ENCODE measurements around the gene ZP1. TPM values are rescaled to one million over a fixed set of nuclear protein-coding genes. Genes with fewer than 3 reads are reported as not detected.

Gene ZP1
- total RNA-seq, 1 donor from 2014 or later = not detected

DNA sequence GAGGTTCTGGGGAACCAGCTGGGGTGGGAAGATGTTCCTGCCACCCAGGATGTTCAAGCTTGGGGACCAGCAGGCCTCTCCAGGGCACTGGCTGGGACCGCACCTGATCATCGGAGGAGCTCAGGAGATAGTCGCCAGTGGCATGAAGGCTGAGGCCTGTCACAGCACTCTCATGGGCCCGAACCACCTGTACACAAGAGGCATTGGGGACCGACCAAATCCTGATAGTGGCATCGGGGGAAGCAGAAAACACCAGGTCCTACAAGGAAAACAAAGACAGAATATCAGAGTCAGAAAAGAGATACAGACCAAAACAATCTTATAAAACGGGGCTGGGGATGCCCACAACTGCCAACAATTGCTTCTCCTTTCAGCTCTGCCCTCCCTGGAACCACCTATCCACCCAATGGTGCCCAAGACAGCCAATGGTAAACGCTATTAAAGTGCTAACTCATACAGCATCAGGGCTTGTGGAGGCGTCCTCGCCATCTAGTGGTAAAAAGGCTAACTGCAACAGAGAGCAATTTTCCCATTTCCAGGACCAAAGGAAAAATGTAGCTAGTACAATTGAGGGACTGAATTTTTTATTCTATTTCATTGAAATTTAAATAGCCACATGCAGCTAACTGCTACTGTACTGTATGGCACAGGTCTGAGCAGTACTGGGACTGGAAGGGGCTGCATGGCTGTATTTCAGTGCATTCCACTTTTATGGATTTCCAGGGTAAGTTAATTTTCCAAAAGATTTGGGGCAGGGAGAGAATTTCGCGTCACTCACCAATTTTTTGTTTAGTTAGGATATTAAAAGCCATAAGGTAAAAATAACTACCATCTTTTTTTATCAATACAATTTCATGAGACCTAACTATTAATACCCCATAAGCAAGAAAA, 31.9 kb downstream of the ZP1 start:
- Histone ChIP-seq H3K27ac (no peak overlapping the region), H3K9me3 (no peaks in the 10 kb centered on the region), H3K4me1 (peaks cover 6% of the 10 kb centered on the region), H3K27me3 (no peaks in the 10 kb centered on the region), H3K4me3 (no peak overlapping the region), H3K36me3 (peaks cover 92% of the 10 kb centered on the region)
- DNase-seq = no peak
- intact Hi-C loops (cut with DNase I) = loop anchor here (5.0 kb wide), 1 partner anchor 67 kb away; no protein-coding TSS in a partner anchor
- TF ChIP-seq, protein P1, sequence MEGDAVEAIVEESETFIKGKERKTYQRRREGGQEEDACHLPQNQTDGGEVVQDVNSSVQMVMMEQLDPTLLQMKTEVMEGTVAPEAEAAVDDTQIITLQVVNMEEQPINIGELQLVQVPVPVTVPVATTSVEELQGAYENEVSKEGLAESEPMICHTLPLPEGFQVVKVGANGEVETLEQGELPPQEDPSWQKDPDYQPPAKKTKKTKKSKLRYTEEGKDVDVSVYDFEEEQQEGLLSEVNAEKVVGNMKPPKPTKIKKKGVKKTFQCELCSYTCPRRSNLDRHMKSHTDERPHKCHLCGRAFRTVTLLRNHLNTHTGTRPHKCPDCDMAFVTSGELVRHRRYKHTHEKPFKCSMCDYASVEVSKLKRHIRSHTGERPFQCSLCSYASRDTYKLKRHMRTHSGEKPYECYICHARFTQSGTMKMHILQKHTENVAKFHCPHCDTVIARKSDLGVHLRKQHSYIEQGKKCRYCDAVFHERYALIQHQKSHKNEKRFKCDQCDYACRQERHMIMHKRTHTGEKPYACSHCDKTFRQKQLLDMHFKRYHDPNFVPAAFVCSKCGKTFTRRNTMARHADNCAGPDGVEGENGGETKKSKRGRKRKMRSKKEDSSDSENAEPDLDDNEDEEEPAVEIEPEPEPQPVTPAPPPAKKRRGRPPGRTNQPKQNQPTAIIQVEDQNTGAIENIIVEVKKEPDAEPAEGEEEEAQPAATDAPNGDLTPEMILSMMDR (IDR thresholded peaks at IDR 0.05) = peak; percentile 93
- ATAC-seq = peak; percentile 88

DNA sequence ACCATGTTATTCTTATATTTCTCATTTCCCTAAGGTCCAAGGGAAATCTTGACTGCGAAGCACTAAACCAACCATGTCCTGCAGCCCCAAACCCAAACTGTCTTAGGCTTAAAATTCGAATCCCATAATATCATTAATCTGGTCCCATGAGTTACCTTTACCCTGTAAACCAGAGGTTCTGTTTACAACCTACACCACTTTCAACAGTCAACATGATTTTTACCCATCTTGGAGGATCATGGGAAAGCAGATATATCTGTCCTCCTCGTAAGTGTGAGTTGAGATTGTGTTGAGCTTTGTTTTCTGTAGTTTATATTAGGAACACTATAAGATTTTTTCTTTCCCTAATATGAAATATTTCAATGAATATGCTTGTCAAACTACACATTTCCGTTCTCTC, 32.6 kb downstream of the ZP1 start:
- ATAC-seq (no peak), DNase-seq (no peak)
- H3K36me3 ChIP-seq = peaks cover 85% of the 10 kb centered on the region
- peaks cover 13% of the 10 kb centered on the region for H3K4me1 ChIP-seq
- H3K9me3 ChIP-seq = no peaks in the 10 kb centered on the region
- H3K27me3 ChIP-seq = no peaks in the 10 kb centered on the region
- no peak overlapping the region for H3K4me3 ChIP-seq
- intact Hi-C loops (cut with DNase I) = loop anchor here (5.0 kb wide), 1 partner anchor 68 kb away; no protein-coding TSS in a partner anchor
- TF ChIP-seq, protein P1 (IDR thresholded peaks at IDR 0.05) = no peak
- H3K27ac ChIP-seq = no peak overlapping the region

DNA sequence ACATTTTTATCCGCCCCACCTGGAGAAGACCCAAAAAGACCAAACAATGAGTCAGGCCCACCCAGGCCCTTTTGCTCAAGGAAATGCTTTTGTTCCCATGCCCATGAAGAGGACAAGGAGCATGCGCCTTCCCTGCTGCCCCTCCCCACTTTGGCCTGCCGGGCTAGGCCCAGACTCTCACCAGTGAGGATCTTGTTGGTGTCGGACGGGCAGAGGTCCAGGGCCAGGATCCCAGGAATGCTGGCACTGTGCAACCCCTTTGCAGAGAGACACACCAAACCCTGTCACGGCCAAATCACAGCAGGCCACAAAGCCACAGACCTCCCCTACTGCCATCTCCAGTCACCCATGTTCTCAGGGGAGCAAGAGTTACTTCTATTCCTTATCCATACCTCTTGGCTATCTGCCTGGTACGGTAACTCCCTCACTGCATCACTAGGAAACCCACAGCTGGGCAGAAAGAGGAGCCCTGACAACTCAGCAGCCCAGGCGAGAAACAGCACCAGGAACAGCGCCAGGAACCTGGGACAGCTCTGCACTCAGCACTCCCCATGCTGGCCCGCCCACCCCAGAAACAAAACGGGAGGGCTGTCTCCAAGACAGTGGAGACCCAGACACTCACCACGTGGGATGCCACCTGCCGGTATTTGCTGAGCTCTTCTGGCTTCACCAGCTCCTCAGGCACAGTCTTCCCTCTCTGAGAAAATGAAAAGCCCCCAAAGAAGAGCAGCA, 33.5 kb downstream of the ZP1 start:
- Histone ChIP-seq H3K9me3 (no peaks in the 10 kb centered on the region), H3K36me3 (peaks cover 76% of the 10 kb centered on the region), H3K27ac (no peak overlapping the region), H3K27me3 (no peaks in the 10 kb centered on the region), H3K4me1 (peaks cover 21% of the 10 kb centered on the region), H3K4me3 (no peak overlapping the region)
- DNase-seq (no peak), ATAC-seq (no peak)
- intact Hi-C loops (cut with DNase I) = no loop called here
- TF ChIP-seq, protein P1 (IDR thresholded peaks at IDR 0.05) = no peak

DNA sequence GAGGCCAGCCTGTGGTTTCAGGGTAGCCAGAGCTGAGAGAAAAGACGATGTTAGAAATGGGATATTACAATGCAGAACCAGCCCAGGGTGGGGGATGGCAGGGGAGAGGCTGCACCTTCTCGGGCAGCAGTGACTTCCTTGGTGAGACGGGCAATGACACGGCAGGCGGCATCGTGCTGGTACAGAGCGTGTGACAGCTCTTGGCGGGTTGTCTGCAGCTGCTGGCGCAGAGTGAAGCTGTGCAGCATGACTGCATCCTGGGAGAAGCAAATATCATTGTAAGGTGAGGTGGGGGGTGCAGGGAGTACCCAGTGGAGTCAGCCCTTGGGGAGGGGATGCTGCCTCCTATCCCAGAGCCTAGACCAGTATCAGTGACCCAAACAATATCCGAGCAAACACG, 35.3 kb downstream of the ZP1 start:
- intact Hi-C loops (cut with DNase I) = no loop called here
- H3K9me3 ChIP-seq = no peaks in the 10 kb centered on the region
- H3K4me1 ChIP-seq = peaks cover 27% of the 10 kb centered on the region
- peaks cover 58% of the 10 kb centered on the region for H3K36me3 ChIP-seq
- no peak for ATAC-seq
- DNase-seq = no peak
- no peaks in the 10 kb centered on the region for H3K27me3 ChIP-seq
- no peak overlapping the region for H3K4me3 ChIP-seq
- TF ChIP-seq, protein P1 (IDR thresholded peaks at IDR 0.05) = no peak
- no peak overlapping the region for H3K27ac ChIP-seq

DNA sequence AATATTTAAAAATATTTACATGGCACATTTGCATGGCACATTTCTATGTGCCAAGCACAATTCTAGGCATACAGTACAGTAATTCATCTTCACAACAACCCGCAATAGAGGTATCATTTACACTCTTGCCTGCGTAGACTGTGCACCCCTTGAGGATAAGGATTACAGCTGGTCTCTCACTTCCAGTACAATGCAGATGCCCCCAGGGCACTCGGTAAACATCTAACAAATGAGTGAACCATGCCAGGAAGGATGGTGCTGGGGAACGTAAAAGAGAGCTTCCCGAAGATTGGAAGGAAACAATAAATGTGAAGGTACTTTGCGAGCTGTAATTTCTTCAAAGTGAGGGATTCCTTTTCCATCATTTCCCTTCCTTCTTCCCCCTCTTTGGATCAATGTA, 37.7 kb downstream of the ZP1 start:
- Histone ChIP-seq H3K27me3 (no peaks in the 10 kb centered on the region), H3K4me1 (peaks cover 27% of the 10 kb centered on the region), H3K36me3 (peaks cover 36% of the 10 kb centered on the region), H3K9me3 (no peaks in the 10 kb centered on the region), H3K27ac (no peak overlapping the region), H3K4me3 (peak overlapping the region; percentile 84)
- ATAC-seq (no peak), DNase-seq (no peak)
- TF ChIP-seq, protein P1 (IDR thresholded peaks at IDR 0.05) = no peak
- intact Hi-C loops (cut with DNase I) = no loop called here
